Placental pericyte (primary cell): Measurements from ENCODE around the gene RCL1. TPM values are rescaled to one million over a fixed set of nuclear protein-coding genes. Genes with fewer than 3 reads are reported as not detected.

Experiments
- small RNA-seq: library from RNA; depleted of rRNA; stranded (forward); fragments of <200 nt; gene quantifications from one replicate; pipeline ENCODE3, GENCODE V24; 2012; ENCODE audit warnings: low replicate concordance
- total RNA-seq: library from RNA; depleted of rRNA; stranded (reverse); fragments of >200 nt; gene quantifications from 2 replicates; pipeline ENCODE4 v1.2.3, GENCODE V29; 2012

The RCL1 gene, protein sequence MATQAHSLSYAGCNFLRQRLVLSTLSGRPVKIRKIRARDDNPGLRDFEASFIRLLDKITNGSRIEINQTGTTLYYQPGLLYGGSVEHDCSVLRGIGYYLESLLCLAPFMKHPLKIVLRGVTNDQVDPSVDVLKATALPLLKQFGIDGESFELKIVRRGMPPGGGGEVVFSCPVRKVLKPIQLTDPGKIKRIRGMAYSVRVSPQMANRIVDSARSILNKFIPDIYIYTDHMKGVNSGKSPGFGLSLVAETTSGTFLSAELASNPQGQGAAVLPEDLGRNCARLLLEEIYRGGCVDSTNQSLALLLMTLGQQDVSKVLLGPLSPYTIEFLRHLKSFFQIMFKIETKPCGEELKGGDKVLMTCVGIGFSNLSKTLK
- 11.6 and 17.2 TPM in 2 replicates for total RNA-seq

DNA sequence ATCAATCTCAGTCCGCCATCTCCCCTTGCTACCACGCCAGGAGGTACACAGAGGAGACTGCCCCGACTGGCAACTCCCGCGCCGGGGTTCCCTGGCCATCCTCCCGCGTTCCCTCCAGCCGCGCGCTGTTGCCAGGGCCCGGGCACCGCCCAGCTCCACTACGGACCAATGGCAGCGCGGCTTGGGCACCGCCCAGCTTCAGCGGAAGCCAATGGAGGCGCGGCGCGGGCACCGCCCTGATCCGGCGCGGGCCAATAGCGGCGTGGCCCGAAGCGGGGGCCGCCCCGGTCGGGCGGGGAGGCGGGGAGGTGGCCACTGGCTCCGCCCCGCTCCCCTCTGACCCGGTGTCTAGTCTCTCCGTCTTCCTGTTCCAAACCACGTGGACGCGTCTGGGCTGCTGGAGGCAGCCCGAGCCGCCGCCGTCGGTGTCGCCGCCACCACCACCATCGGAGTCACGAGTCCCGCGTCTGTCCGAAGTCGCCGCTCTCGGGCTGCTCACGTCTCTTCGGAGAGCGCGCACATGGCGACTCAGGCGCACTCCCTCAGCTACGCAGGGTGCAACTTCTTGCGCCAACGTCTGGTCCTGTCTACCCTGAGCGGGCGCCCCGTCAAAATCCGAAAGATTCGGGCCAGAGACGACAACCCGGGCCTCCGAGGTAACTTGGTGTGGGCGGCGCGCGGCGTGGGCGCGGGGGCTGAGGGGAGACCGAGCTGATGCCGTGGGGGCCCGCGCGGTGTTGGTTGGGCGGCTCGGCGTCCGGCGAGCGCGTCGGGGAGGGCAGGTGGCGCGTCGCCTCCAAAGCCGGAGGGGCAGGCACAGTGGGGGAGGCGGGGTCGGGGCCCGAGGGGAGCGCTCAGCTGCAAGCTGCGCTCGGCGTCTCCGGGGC is at the start of gene RCL1:
Gene RCL1, plus strand, starts transcription at position 373 of the 887 bp plus-strand sequence. Its CDS starts 148 bp downstream, at position 521.

Small RNA genes lying within 50 kb of the gene (small RNA-seq; reads per million reads assigned to genes)
- gene AL158147.1 (not detected), gene MIR101-2 (not detected)

Other genes with a start within 250 kb of the RCL1 start
- 6.7 and 9.0 TPM in 2 replicates for gene PLPP6, start 130.7 kb upstream of the RCL1 start, total RNA-seq
- 0.22 and 0.43 TPM in 2 replicates for gene SPATA6L, start 126.5 kb upstream of the RCL1 start, total RNA-seq
- 11.2 and 15.6 TPM in 2 replicates for gene CDC37L1, start 113.4 kb upstream of the RCL1 start, total RNA-seq
- 42.5 and 47.7 TPM in 2 replicates for gene AK3, start 51.7 kb upstream of the RCL1 start, total RNA-seq
- 11.6 and 15.0 TPM in 2 replicates for gene JAK2, start 192.3 kb downstream of the RCL1 start, total RNA-seq